Brain microvascular endothelial cell (primary cell): ENCODE results near the gene TAF3.

Source experiments
- DNase-seq: peaks from one replicate; pipeline ENCODE4 v3.0.0-alpha.2; 2020
- H3K27ac ChIP-seq: fragments of 250-450 bp; sonication (Bioruptor Pico); 2 replicates; pipeline ENCODE4 v1.5.1; 2020; ENCODE audit warnings: mild to moderate bottlenecking, moderate library complexity
- H3K27me3 ChIP-seq: fragments of 250-450 bp; sonication (Bioruptor Pico); replicated peaks from 2 replicates; pipeline ENCODE4 v1.5.1; 2020; ENCODE audit warnings: mild to moderate bottlenecking
- H3K36me3 ChIP-seq: fragments of 250-450 bp; sonication (Bioruptor Pico); replicated peaks from 2 replicates; pipeline ENCODE4 v1.5.1; 2020; ENCODE audit warnings: mild to moderate bottlenecking
- H3K4me3 ChIP-seq: 2 replicates; pipeline ENCODE4 v1.5.1; 2011; ENCODE audit warnings: low read depth, mild to moderate bottlenecking, control low read depth, low read length, moderate library complexity
- in situ Hi-C: cut with HindIII; loops from 2 replicates; pipeline ENCODE4 v1.10.0; 2017; ENCODE audit warnings: low sequenced_read_pairs, low pct_ligation_motif_present
- TF ChIP-seq, protein P1 (sequence below): IDR thresholded peaks from 2 replicates; pipeline ENCODE4 v1.5.1; 2011; ENCODE audit warnings: low read depth, mild to moderate bottlenecking, moderate library complexity, low read length, control low read depth, inconsistent platforms; ENCODE audit errors: missing control alignments

The TAF3 gene

DNA sequence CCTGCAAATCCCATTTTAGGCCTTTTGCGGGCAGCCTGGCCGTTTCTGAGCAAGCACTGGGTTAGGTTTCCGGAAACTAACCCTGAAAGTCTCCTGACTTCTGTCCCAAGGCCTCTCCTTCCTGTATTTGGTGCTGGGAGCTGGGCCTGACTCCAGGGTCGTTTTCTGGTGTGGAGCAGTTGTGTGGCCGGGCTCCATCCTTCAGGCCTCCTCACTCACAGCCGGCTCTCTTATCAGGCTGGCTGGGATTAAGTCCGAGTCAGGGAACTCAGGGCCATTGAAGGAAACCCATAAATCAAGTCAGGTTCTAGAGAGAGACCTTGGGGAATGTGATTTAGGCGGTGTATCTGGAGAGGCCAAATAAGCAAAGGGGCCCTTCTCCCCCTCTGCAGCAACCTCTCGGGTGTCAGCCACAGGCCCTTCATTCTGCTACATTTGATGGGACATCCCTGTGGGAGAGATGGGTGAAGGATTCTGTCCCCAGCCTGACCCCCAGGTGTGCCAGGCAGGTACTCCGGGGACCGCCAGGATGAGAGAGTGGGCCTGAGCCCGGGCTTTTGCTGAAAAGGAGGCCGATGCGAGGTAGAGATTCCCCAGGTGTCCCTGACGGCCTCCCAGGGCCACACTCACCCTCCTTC, 239.4 kb downstream of the TAF3 start:
- in situ Hi-C loops, result no loop called here
- Histone ChIP-seq H3K4me3 (no peak overlapping the region), H3K27me3 (peaks cover 75% of the 10 kb centered on the region), H3K36me3 (no peaks in the 10 kb centered on the region), H3K27ac (no peak overlapping the region)
- no peak for DNase-seq
- TF ChIP-seq, protein P1, sequence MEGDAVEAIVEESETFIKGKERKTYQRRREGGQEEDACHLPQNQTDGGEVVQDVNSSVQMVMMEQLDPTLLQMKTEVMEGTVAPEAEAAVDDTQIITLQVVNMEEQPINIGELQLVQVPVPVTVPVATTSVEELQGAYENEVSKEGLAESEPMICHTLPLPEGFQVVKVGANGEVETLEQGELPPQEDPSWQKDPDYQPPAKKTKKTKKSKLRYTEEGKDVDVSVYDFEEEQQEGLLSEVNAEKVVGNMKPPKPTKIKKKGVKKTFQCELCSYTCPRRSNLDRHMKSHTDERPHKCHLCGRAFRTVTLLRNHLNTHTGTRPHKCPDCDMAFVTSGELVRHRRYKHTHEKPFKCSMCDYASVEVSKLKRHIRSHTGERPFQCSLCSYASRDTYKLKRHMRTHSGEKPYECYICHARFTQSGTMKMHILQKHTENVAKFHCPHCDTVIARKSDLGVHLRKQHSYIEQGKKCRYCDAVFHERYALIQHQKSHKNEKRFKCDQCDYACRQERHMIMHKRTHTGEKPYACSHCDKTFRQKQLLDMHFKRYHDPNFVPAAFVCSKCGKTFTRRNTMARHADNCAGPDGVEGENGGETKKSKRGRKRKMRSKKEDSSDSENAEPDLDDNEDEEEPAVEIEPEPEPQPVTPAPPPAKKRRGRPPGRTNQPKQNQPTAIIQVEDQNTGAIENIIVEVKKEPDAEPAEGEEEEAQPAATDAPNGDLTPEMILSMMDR, result no peak

DNA sequence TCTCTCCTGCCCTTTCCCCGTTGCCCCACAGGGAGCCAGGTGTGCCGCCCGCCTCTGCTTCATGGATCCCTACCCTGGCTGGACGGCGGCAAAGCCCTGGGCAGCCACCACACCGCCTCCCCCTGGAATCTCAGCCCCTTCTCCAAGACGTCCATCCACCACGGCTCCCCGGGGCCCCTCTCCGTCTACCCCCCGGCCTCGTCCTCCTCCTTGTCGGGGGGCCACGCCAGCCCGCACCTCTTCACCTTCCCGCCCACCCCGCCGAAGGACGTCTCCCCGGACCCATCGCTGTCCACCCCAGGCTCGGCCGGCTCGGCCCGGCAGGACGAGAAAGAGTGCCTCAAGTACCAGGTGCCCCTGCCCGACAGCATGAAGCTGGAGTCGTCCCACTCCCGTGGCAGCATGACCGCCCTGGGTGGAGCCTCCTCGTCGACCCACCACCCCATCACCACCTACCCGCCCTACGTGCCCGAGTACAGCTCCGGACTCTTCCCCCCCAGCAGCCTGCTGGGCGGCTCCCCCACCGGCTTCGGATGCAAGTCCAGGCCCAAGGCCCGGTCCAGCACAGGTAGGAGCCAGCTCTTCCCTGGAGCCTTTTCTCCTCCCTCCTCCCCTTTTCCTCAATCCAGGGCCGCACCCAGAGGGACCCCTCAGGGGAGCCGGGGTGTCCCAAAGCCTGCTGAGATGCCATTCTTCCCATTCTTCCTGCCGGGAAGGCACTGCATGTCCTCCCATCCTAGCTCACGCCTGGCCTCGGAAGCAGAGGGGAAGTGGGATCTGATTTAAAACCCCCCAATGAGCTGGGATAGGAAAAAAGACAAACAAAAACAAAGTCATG, 240.2 kb downstream of the TAF3 start:
- TF ChIP-seq, protein P1, result no peak
- Histone ChIP-seq H3K4me3 (no peak overlapping the region), H3K27me3 (peaks cover 75% of the 10 kb centered on the region), H3K27ac (no peak overlapping the region), H3K36me3 (no peaks in the 10 kb centered on the region)
- in situ Hi-C loops, result no loop called here
- no peak for DNase-seq

DNA sequence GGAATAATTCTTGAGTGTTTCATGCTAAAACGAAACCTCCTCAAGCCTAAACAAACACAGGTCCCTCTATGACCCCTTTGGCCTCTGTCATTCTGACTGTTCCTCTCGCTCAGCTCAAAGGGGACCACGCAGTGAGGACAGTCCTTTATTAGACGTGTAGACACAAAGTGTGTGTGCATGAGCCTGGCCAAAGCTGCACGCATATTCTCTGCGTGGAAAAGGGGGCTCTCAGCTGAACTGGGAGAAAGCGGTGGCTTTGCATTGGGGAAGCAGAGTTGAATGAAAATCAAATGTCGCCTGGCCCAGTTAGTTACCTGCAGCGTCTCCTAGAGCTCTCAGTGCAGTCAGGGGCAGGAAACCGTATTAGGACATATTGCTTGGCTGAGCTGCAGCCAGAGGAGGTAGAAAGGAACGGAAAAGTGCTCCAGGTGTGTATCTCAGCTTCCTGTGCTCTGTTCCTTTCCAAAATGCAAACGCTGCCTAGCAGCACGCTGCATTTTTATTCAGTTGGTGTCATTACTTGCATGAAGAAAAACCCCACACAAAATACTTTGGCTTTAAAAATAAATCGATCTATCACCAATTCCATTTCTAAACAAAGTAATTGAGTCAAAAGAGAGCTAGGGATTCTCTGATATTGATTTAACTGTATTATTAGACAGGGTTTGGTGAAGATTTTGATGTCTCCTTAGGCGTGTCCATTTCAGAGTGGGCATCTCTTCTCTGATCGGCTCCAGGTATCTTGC, 241.1 kb downstream of the TAF3 start:
- peaks cover 74% of the 10 kb centered on the region for H3K27me3 ChIP-seq

DNA sequence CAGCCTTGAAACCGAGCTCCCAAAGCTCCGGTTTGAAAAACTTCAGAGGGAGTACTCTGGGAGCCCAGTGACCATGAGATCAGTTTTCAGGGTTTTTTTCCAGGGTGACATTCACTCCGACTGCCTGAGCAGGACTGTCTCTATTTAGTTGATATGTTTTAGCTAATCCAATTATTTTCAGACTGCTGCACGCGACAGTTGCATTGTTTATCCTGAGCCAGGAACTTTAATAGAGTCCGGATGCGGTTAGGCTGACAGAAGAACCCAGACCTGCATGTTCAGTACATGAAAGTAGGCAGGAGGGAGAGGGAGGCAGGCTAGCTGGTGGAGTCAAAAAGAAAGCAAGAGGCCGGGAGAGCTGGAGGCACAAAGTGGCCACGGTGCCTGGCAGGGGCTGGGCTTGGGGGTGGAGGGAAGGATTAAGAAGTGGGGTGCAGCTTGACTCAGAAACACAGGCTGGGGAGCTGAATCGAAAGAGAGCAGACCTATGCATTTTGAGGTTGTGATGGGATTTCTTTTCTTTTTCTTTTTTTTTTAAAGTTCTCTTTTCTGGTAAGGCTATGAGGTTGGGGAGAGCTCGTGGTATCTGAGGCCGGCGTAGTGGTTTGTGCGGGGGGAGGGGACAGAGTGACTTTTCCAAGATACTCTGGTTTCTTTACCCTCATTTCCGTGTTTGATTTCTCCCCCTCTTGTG, 241.9 kb downstream of the TAF3 start:
- no peak overlapping the region for H3K27ac ChIP-seq
- in situ Hi-C loops, result no loop called here
- TF ChIP-seq, protein P1, result no peak
- H3K36me3 ChIP-seq, result no peaks in the 10 kb centered on the region
- H3K4me3 ChIP-seq, result no peak overlapping the region
- DNase-seq, result no peak
- H3K27me3 ChIP-seq, result peaks cover 73% of the 10 kb centered on the region

More for the DNA sequence above, 241.1 kb downstream of the TAF3 start:
- no peaks in the 10 kb centered on the region for H3K36me3 ChIP-seq
- no peak overlapping the region for H3K4me3 ChIP-seq
- in situ Hi-C loops, result no loop called here
- no peak for DNase-seq
- TF ChIP-seq, protein P1, result no peak
- no peak overlapping the region for H3K27ac ChIP-seq

DNA sequence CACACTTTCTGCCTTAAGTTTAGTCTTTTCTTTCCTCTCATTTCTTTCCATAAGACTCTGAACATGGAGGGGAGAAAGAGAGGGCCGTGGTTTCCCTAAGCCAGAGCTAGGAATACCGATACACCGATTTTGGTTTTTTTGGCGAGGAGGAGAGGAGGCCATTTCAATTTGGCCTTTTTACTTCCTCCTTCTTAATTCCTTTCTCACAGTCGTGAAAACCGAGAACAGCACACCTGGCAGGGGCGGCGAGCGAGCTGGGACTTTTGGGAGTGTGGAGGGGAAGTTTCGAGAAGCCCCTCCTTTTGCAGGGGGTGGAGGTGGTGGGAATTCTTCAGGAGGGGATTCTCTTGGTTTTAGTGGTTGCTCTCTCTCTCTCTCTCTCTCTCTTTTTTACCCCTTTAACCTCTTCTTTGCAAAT, 242.4 kb downstream of the TAF3 start:
- in situ Hi-C loops, result no loop called here
- Histone ChIP-seq H3K36me3 (no peaks in the 10 kb centered on the region), H3K27ac (no peak overlapping the region), H3K27me3 (peaks cover 67% of the 10 kb centered on the region), H3K4me3 (no peak overlapping the region)
- no peak for DNase-seq
- TF ChIP-seq, protein P1, result no peak
